ENCODE data around the gene RHBDL2. TPM values are rescaled to one million over a fixed set of nuclear protein-coding genes. Genes with fewer than 3 reads are reported as not detected.

RHBDL2 gene
- total RNA-seq, 1 experiment from 2014 or later, result not detected

DNA sequence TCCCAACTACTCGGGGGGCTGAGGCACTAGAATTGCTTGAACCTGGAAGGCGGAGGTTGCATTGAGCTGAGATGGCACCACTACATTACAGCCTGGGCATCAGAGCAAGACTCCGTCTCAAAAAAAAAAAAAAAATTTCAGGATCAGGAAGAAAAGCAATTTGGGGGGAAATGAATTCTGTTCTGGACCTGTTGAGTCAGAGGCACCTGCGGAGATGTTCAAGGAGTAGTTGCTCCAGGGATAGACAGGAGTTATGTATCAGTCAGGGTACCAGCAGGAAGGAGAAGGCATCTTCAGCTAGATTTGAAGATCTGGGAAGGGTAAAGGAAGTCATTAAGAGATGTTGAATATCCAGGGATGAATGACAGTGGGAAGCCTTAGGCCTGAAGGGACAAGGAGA lies 2.9 kb upstream of the RHBDL2 start:
- Histone ChIP-seq H3K9me3 (ENCODE audit: low read length) (no peaks in the 10 kb centered on the region), H3K79me2 (ENCODE audit: low read length) (no peaks in the 10 kb centered on the region), H3K9me2 (replicated peaks; ENCODE audit: insufficient read depth, low read length) (no peaks in the 10 kb centered on the region), H2AFZ (ENCODE audit: low read length) (no peak overlapping the region), H3K4me2 (ENCODE audit: low read depth, low read length, poor library complexity, severe bottlenecking) (no peak overlapping the region), H4K20me1 (ENCODE audit: insufficient read depth, low read depth, low read length) (no peaks in the 10 kb centered on the region), H3K4me3 (ENCODE audit: low read length) (no peak overlapping the region), H3K9ac (ENCODE audit: low read length) (no peak overlapping the region), H3K36me3 (ENCODE audit: insufficient read depth, low read length) (no peaks in the 10 kb centered on the region), H3K27me3 (ENCODE audit: low read length) (no peaks in the 10 kb centered on the region), H3K4me1 (ENCODE audit: low read length) (no peaks in the 10 kb centered on the region), H3K27ac (ENCODE audit: low read length) (no peak overlapping the region)
- DNase-seq, result no peak

DNA sequence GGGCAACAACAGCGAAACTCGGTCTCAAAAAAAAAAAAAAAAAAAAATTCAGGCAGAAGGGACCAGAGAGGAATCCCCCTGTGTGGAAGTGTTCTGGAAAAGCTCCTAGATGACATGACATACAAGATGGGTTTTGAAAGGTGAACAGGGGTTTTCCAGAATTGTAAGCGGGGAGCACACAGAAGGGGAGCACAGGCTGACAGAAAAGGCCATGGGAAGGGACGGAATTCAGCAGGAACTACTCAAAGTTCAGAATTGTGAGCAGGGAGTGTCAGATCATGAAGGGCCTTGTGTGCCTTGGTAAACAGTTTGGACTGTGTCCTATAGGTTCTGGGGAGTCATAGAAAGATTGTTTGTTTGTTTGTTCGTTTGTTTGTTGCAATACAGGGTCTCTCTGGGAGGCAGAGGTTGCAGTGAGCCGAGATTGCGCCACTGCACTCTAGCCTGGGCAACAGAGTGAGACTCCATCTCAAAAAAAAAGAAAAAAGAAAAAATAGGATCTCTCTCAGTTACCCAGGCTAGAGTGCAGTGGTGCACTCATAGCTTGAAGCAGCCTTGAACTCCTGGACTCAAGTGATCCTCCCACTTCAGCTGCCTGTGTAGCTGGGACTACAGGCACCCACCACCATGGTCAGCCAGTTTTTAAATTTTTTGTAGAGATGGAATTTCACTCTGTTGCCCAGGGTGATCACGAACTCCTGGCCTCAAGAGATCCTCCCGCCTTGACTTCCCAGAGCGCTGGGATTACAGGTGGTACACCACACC lies 1.2 kb upstream of the RHBDL2 start:
- H3K9me3 ChIP-seq (ENCODE audit: low read length), result no peaks in the 10 kb centered on the region
- H3K9me2 ChIP-seq (replicated peaks; ENCODE audit: insufficient read depth, low read length), result no peaks in the 10 kb centered on the region
- no peak for DNase-seq
- H3K4me2 ChIP-seq (ENCODE audit: low read depth, low read length, poor library complexity, severe bottlenecking), result no peak overlapping the region
- H3K9ac ChIP-seq (ENCODE audit: low read length), result no peak overlapping the region
- H3K4me3 ChIP-seq (ENCODE audit: low read length), result no peak overlapping the region
- H3K27me3 ChIP-seq (ENCODE audit: low read length), result no peaks in the 10 kb centered on the region
- no peaks in the 10 kb centered on the region for H4K20me1 ChIP-seq (ENCODE audit: insufficient read depth, low read depth, low read length)
- no peaks in the 10 kb centered on the region for H3K4me1 ChIP-seq (ENCODE audit: low read length)
- H3K79me2 ChIP-seq (ENCODE audit: low read length), result no peaks in the 10 kb centered on the region
- no peaks in the 10 kb centered on the region for H3K36me3 ChIP-seq (ENCODE audit: insufficient read depth, low read length)
- H3K27ac ChIP-seq (ENCODE audit: low read length), result no peak overlapping the region
- H2AFZ ChIP-seq (ENCODE audit: low read length), result no peak overlapping the region

DNA sequence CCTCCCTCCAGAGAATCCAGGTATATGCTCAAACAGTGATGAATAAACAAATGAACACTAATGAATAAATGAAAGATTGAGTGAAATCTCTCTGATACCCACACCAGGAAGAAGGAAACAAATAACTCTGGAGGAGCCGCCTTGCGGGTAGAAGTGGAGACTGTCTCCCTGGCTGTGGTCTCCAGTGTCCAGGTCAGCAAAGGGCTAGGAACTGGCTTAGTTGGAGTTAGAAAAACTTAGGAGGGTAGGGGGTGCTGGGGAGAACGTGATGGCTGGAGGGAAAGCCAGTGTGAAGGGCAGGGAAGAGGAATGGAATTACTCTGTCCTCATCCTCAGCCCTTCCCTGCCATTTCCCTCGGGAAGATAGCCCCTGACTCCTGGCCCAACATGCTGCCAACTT lies 537 bp downstream of the RHBDL2 start:
- H3K9ac ChIP-seq (ENCODE audit: low read length), result no peak overlapping the region
- H2AFZ ChIP-seq (ENCODE audit: low read length), result no peak overlapping the region
- no peaks in the 10 kb centered on the region for H3K4me1 ChIP-seq (ENCODE audit: low read length)
- H3K9me2 ChIP-seq (replicated peaks; ENCODE audit: insufficient read depth, low read length), result no peaks in the 10 kb centered on the region
- no peaks in the 10 kb centered on the region for H4K20me1 ChIP-seq (ENCODE audit: insufficient read depth, low read depth, low read length)
- no peak overlapping the region for H3K4me3 ChIP-seq (ENCODE audit: low read length)
- no peaks in the 10 kb centered on the region for H3K9me3 ChIP-seq (ENCODE audit: low read length)
- H3K27me3 ChIP-seq (ENCODE audit: low read length), result no peaks in the 10 kb centered on the region
- no peaks in the 10 kb centered on the region for H3K79me2 ChIP-seq (ENCODE audit: low read length)
- no peak overlapping the region for H3K4me2 ChIP-seq (ENCODE audit: low read depth, low read length, poor library complexity, severe bottlenecking)
- H3K27ac ChIP-seq (ENCODE audit: low read length), result no peak overlapping the region
- no peak for DNase-seq
- H3K36me3 ChIP-seq (ENCODE audit: insufficient read depth, low read length), result no peaks in the 10 kb centered on the region

DNA sequence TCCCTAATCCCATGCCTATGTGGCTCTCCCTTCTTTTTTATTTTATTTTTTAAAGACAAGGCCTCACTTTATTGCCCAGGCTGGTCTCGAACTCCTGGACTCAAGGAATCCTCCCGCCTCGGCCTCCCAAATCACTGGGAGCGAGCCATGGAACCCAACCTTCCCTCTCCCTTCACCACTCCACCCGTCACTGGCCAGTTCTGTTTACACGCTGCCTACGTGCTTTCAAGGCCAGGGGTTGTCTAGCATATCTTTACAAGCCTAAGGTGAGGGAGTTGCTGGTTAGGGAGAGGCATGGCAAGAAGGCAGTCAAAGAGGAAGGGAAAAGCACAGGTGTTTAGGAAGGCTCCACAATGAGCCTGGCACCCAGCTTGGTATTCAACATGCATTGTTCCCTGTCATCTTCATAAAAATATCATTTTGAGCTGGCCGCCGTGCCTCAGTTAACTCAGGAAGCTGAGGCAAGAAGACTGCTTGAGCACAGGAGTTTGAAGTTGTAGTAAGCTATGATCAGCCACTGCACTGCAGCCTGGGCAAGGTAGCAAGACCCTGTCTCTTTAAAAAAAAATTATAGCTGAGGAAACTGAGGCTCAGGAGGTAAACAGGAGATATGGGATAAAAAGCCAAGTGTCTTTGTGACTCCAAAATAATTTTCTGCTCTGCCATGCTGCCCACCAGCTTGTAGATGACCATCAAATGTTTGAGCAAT lies 1.1 kb downstream of the RHBDL2 start:
- no peak overlapping the region for H3K27ac ChIP-seq (ENCODE audit: low read length)
- no peaks in the 10 kb centered on the region for H3K36me3 ChIP-seq (ENCODE audit: insufficient read depth, low read length)
- no peaks in the 10 kb centered on the region for H3K27me3 ChIP-seq (ENCODE audit: low read length)
- no peaks in the 10 kb centered on the region for H3K4me1 ChIP-seq (ENCODE audit: low read length)
- no peaks in the 10 kb centered on the region for H3K9me3 ChIP-seq (ENCODE audit: low read length)
- no peak overlapping the region for H2AFZ ChIP-seq (ENCODE audit: low read length)
- no peak overlapping the region for H3K4me2 ChIP-seq (ENCODE audit: low read depth, low read length, poor library complexity, severe bottlenecking)
- no peaks in the 10 kb centered on the region for H3K9me2 ChIP-seq (replicated peaks; ENCODE audit: insufficient read depth, low read length)
- DNase-seq, result no peak
- H3K9ac ChIP-seq (ENCODE audit: low read length), result no peak overlapping the region
- H4K20me1 ChIP-seq (ENCODE audit: insufficient read depth, low read depth, low read length), result no peaks in the 10 kb centered on the region
- no peaks in the 10 kb centered on the region for H3K79me2 ChIP-seq (ENCODE audit: low read length)
- H3K4me3 ChIP-seq (ENCODE audit: low read length), result no peak overlapping the region

DNA sequence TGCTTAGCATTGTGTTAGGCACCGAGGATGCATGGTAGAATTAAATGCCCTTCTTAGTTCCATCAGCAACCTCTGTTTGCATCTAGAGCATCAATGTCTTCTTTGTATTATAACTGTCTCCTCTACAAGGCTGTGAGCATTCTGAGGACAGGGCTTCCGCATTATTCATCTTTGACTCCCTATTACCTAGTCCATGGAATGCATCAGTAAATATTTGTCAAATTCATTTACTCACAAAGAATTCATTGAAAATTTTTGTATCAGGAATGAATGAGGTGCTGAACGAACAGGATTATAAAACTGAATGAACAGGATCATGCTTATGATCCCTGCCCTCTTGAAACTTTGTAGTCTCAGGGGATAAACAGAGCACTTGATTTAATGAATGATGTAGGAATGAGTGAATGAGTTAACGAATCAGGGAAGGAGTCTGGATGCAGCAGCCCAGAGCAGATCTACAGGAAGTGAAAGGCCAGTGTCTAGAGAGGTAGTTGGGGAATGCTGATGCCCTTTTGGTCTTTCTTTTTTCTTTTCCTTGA lies 2.8 kb downstream of the RHBDL2 start:
- Histone ChIP-seq H3K27me3 (ENCODE audit: low read length) (no peaks in the 10 kb centered on the region), H3K4me3 (ENCODE audit: low read length) (no peak overlapping the region), H2AFZ (ENCODE audit: low read length) (no peak overlapping the region), H4K20me1 (ENCODE audit: insufficient read depth, low read depth, low read length) (no peaks in the 10 kb centered on the region), H3K9ac (ENCODE audit: low read length) (no peak overlapping the region), H3K9me3 (ENCODE audit: low read length) (no peaks in the 10 kb centered on the region), H3K36me3 (ENCODE audit: insufficient read depth, low read length) (no peaks in the 10 kb centered on the region), H3K79me2 (ENCODE audit: low read length) (no peaks in the 10 kb centered on the region), H3K9me2 (replicated peaks; ENCODE audit: insufficient read depth, low read length) (no peaks in the 10 kb centered on the region), H3K4me1 (ENCODE audit: low read length) (no peaks in the 10 kb centered on the region), H3K4me2 (ENCODE audit: low read depth, low read length, poor library complexity, severe bottlenecking) (no peak overlapping the region), H3K27ac (ENCODE audit: low read length) (no peak overlapping the region)
- DNase-seq, result no peak

DNA sequence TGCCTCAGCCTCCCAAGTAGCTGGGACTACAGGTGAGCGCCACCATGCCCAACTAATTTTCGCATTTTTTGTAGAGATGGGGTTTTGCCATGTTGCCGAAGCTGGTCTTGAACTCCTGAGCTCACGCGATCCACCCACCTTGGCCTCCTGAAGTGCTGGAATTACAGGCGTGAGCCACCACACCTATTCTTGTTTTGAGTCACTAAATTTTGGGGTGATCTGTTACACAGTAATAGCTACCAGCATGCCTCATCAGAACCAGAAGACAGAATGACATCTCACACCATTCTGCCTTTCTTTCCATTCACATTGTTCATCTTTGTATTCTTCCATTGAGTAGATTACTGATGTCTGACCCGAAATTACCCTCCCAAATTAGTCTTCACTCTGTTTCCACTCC lies 9.1 kb downstream of the RHBDL2 start:
- Histone ChIP-seq H3K27me3 (ENCODE audit: low read length) (no peaks in the 10 kb centered on the region), H3K4me1 (ENCODE audit: low read length) (no peaks in the 10 kb centered on the region), H3K27ac (ENCODE audit: low read length) (no peak overlapping the region), H3K4me3 (ENCODE audit: low read length) (no peak overlapping the region), H3K9me2 (replicated peaks; ENCODE audit: insufficient read depth, low read length) (no peaks in the 10 kb centered on the region), H2AFZ (ENCODE audit: low read length) (no peak overlapping the region), H4K20me1 (ENCODE audit: insufficient read depth, low read depth, low read length) (no peaks in the 10 kb centered on the region), H3K79me2 (ENCODE audit: low read length) (no peaks in the 10 kb centered on the region), H3K4me2 (ENCODE audit: low read depth, low read length, poor library complexity, severe bottlenecking) (no peak overlapping the region), H3K9ac (ENCODE audit: low read length) (no peak overlapping the region), H3K9me3 (ENCODE audit: low read length) (no peaks in the 10 kb centered on the region), H3K36me3 (ENCODE audit: insufficient read depth, low read length) (no peaks in the 10 kb centered on the region)
- no peak for DNase-seq

DNA sequence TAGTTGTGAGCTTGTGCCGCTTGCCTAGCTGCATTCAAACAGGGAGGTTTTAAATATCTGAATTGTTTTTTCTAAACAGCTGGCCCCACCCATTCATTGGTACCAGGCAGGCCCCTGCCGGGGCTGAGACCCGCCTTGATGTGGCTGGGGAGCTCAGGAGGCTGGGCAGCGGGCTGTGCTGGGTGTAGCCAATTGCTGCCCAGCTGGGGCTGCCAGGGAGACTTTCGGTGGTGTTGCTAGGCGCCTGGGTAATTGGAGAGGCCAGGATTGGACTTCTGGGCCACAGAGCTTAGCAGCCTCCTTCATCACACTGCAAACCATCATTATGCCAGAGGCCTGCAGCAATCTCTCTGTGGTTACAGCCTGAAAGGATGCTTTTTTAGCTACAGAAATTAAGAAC lies 12.2 kb downstream of the RHBDL2 start:
- H3K9me2 ChIP-seq (replicated peaks; ENCODE audit: insufficient read depth, low read length), result no peaks in the 10 kb centered on the region
- DNase-seq, result no peak
- no peaks in the 10 kb centered on the region for H3K27me3 ChIP-seq (ENCODE audit: low read length)
- no peak overlapping the region for H3K9ac ChIP-seq (ENCODE audit: low read length)
- no peak overlapping the region for H3K4me3 ChIP-seq (ENCODE audit: low read length)
- no peaks in the 10 kb centered on the region for H3K9me3 ChIP-seq (ENCODE audit: low read length)
- no peaks in the 10 kb centered on the region for H3K79me2 ChIP-seq (ENCODE audit: low read length)
- H3K36me3 ChIP-seq (ENCODE audit: insufficient read depth, low read length), result no peaks in the 10 kb centered on the region
- no peak overlapping the region for H3K27ac ChIP-seq (ENCODE audit: low read length)
- no peak overlapping the region for H2AFZ ChIP-seq (ENCODE audit: low read length)
- H4K20me1 ChIP-seq (ENCODE audit: insufficient read depth, low read depth, low read length), result no peaks in the 10 kb centered on the region
- H3K4me1 ChIP-seq (ENCODE audit: low read length), result no peaks in the 10 kb centered on the region
- H3K4me2 ChIP-seq (ENCODE audit: low read depth, low read length, poor library complexity, severe bottlenecking), result no peak overlapping the region

DNA sequence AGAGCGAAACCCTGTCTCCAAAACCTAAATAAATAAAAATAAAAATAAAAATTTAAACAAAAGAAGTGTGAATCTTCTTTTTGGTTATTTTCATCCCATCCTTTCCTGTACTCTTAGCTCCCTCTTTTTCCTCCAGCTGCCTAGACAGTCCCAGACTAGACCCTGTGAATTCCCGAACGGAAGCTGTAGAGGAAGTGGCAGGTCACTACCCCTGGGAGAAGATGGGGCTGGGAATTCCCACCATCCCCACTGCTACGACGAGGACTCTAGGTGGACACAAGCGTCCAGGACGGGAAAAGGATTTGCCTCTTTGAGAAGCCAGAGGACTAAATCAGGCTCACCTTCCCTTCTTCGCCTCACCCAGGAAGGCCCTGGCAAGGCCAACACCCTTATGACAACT lies 12.6 kb downstream of the RHBDL2 start:
- Histone ChIP-seq H3K9ac (ENCODE audit: low read length) (no peak overlapping the region), H4K20me1 (ENCODE audit: insufficient read depth, low read depth, low read length) (no peaks in the 10 kb centered on the region), H3K27me3 (ENCODE audit: low read length) (no peaks in the 10 kb centered on the region), H3K4me1 (ENCODE audit: low read length) (no peaks in the 10 kb centered on the region), H3K4me2 (ENCODE audit: low read depth, low read length, poor library complexity, severe bottlenecking) (no peak overlapping the region), H3K9me2 (replicated peaks; ENCODE audit: insufficient read depth, low read length) (no peaks in the 10 kb centered on the region), H2AFZ (ENCODE audit: low read length) (no peak overlapping the region), H3K4me3 (ENCODE audit: low read length) (no peak overlapping the region), H3K27ac (ENCODE audit: low read length) (no peak overlapping the region), H3K9me3 (ENCODE audit: low read length) (no peaks in the 10 kb centered on the region), H3K79me2 (ENCODE audit: low read length) (no peaks in the 10 kb centered on the region), H3K36me3 (ENCODE audit: insufficient read depth, low read length) (no peaks in the 10 kb centered on the region)
- DNase-seq, result no peak
